CD4-positive, alpha-beta T cell treated with Interleukin-2 at 100 ng/mL for 4 hours (primary cell): ENCODE results near the gene DISP3.
"Not testable (repeated sequence)": the region's sequence is repeated elsewhere in the genome, so short reads cannot be mapped to it uniquely, and the experiment has no call there.

ENCODE experiments used
- DNase-seq: peaks from one replicate; pipeline ENCODE4 v3.0.0-alpha.2; 2020; ENCODE audit warnings: low spot score

DISP3 gene

GRCh38 chr1:11578004-11578403 is 99.0 kb downstream of the DISP3 start:
- no peak for DNase-seq

- no peak for DNase-seq
These were observed 100.6 kb downstream of the DISP3 start for GRCh38 chr1:11579506-11579905.

- not testable (repeated sequence) for DNase-seq
These were observed 101.1 kb downstream of the DISP3 start for GRCh38 chr1:11580049-11580448.

- no peak for DNase-seq
These were observed 102.6 kb downstream of the DISP3 start for GRCh38 chr1:11581445-11581991.

- no peak for DNase-seq
These were observed 106.4 kb downstream of the DISP3 start for GRCh38 chr1:11585389-11585788.
